NK-92 treated with Interleukin-12 subunit alpha and Interleukin-12 subunit beta, amount 100 ng/mL, for 24 hours (cell line): ENCODE results near the gene BRINP2.

Experiments used
- DNase-seq: peaks from one replicate; lab custom pipeline; 2025; lab: John Stamatoyannopoulos, UW

The BRINP2 gene, protein sequence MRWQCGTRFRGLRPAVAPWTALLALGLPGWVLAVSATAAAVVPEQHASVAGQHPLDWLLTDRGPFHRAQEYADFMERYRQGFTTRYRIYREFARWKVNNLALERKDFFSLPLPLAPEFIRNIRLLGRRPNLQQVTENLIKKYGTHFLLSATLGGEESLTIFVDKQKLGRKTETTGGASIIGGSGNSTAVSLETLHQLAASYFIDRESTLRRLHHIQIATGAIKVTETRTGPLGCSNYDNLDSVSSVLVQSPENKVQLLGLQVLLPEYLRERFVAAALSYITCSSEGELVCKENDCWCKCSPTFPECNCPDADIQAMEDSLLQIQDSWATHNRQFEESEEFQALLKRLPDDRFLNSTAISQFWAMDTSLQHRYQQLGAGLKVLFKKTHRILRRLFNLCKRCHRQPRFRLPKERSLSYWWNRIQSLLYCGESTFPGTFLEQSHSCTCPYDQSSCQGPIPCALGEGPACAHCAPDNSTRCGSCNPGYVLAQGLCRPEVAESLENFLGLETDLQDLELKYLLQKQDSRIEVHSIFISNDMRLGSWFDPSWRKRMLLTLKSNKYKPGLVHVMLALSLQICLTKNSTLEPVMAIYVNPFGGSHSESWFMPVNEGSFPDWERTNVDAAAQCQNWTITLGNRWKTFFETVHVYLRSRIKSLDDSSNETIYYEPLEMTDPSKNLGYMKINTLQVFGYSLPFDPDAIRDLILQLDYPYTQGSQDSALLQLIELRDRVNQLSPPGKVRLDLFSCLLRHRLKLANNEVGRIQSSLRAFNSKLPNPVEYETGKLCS

GRCh38 chr1:177170756-177171535, at the start of gene BRINP2:
Gene BRINP2 (plus strand): TSS chr1:177170958. CDS start chr1:177229877, 58,919 bp downstream.
- no peak for DNase-seq

DNA sequence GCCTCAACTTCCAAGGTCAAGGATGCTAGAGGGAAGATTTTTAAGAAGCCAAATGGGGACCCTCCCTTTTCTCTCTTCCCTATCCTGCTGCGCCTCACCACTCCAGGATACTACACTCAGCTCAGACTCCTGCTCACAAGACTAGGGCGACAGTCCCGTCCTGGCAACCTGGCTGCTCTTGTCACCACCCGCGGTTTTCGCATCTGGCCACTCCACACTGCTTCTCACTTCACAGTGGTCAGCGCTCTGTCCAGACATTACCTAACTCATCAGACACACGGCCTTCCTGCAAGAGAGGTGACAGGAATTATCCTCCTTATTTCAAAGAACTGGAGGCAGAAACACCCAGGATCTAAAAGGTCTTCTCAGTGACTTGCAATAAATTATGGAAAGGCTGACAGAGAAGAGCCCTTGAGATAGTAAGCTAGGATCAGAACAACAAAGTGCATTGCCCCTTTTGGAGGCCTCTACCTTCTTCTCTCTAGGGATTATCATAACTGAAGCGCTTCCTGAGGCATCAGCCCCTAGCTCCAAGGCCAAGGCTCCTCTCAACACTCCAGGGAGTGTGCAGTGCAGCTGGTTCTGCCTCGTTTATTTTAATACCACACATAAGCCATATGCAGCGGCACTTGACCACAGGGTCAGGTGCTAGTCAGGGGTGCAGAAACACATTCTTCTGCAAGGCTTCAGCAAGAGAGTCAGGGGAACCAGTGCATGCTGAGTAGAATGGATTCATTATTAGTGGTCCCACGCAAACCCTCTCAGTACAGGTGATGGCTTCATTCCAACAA, 48.1 kb upstream of the BRINP2 start:
- no peak for DNase-seq

DNA sequence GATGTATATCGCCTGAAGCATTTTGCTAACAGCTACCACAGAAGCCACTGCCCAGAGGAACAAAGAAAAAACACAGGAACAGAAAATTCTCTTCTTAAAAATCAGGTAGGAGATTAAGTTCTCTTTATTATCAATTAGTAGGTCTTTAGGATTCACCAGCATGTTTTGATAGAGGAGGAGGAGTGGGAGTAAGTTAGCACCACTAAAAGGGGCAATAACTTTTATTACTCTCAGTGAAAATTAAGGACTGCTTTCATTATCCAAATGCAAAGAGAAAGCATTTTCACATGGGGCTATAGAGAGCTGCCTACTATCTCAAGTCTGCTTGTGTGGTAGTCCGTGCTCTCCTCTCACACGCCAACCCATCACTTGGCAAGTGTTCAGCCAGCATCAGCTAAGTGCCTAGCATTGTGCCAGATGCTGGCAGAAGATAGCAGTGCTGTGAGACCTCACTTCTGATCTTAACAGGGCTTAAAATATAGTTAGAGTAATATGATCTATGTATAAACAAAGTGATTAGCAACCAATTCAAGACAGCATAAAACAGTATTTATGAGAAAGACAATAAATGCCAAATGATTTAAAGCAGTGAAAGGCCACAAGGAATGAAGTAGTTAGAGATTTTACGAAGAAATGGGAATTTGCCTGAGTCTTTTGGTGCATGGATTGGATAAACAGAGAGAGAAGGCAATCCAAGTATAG, 46.0 kb upstream of the BRINP2 start:
- no peak for DNase-seq

DNA sequence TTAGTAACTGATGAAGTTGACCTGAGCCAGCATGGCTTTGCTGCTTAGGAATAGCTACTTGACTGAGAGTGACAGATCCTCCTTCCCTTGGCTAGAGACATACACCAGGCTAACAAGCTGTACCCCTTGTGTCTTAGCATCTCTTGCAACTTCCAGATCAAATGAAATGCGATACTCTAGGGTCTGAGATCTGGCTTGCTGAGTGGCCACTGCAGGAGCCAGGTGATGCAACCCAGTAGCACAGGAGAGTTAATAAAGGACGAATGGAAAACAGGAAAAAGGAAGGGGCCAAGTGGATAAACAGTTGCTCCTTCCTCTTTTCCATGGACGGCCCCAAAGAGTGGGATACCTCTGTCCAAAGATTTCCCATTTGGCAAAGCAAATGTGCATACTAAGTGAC, 44.5 kb upstream of the BRINP2 start:
- no peak for DNase-seq

- no peak for DNase-seq
Observed at GRCh38 chr1:177128665-177129281, 42.0 kb upstream of the BRINP2 start.

GRCh38 chr1:177130451-177130945, 40.3 kb upstream of the BRINP2 start:
- no peak for DNase-seq

- no peak for DNase-seq
Observed at GRCh38 chr1:177131723-177132122, 39.0 kb upstream of the BRINP2 start.

DNA sequence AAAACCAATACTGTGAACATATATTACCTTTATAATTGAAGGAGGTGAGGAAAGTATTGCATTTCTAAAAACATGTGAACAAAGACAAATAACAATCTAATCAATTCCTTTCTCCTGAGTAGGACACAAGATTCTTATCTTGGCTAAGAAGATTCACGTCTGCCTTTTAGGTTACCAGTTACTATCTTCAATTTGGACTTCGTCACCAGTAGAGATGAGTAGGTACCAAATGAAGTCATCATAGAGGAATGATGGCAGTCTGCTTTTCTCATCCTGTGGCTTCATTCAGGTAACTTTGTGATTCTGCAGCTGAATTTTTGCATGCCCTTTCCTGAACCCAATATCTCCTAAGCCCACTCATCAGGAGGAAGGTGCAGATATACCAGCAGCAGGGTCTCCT, 38.6 kb upstream of the BRINP2 start:
- no peak for DNase-seq

- no peak for DNase-seq
Observed at GRCh38 chr1:177133977-177134538, 36.7 kb upstream of the BRINP2 start.

DNA sequence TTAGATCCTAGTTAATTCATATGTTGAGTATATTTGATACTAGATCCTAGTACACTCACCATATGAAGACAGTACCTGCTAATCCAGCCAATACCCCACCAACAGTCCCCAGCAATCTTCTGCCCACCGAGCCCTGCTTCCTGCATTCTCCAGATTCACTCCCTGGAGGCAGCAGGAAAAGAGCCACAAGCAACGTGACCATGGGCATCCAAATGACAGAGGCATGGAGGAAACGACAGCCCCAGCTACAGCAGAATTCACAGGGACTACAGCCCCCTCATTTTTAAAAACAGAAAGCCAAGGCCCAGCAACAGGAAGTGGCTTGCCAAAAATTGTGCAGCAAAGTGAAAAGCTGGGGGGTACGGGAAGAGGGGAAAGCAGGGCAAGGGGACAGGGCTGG, 35.5 kb upstream of the BRINP2 start:
- DNase-seq: no peak

DNA sequence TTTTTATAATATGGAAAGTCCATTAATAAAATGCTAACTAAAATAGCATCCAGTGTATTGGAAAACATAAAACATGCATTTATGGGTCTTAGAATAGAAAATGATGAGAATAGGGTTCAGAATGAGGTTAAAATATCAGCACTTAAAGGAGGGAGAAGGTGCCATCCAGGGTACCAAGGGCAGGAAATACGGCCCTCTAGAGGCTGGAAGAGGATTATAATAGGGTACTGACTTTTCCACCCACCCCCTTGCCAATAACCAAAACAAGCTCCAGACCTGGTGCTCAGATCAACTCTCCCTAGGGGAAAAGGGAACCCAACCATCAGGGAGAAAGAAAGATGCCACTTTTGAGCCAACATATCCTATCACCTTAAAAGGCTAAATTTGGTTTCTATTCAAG, 32.9 kb upstream of the BRINP2 start:
- DNase-seq: no peak

DNA sequence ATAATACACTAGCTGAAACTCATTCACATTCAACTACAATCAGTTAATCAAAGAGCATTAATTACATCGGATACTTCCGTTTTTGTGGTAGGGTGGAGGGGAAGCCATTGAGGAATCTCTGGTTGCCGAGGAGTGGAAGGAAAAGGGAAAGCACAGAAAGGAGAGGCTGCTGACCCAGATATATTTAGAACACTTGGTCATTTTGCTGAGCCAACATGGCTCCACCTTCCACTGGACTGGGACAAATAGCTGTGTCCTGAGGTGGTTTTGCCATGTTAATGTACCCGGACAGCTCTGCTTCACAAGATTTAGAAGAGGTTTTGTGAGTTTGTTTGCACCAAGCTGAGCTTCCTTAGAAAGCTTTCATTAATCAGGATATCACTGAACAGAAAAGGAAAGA, 32.4 kb upstream of the BRINP2 start:
- DNase-seq: no peak

GRCh38 chr1:177142010-177142409, 28.7 kb upstream of the BRINP2 start:
- no peak for DNase-seq

- DNase-seq: no peak
Observed at GRCh38 chr1:177142791-177143271, 27.9 kb upstream of the BRINP2 start.

- no peak for DNase-seq
Observed at GRCh38 chr1:177145106-177146070, 25.4 kb upstream of the BRINP2 start.

DNA sequence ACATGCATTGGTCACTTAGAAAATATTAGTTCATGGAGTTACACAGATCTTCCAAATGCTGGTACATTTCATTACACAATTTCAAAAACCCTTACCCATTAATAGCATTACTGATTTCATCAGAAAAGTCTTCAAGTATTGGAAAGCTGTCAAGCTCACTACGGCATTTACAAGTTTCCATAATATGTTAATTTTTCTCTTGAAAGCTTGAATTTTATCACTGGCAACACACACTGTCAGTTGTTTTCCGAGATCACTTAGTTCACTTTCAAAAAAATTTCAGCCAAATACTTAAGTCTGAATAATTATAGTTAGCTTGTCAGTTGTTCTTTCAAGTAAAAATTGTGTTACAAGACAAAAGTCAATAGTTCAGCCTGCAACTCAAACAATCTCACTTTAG, 24.3 kb upstream of the BRINP2 start:
- DNase-seq: no peak

- no peak for DNase-seq
Observed at GRCh38 chr1:177162243-177162642, 8.5 kb upstream of the BRINP2 start.

- DNase-seq: no peak
Observed at GRCh38 chr1:177163844-177164379, 6.8 kb upstream of the BRINP2 start.
